HFF-Myc (cell line): Measurements from ENCODE around the gene CISH.
A peak's percentile ranks its signal among the peaks of the same experiment; 100 is the strongest.

Source experiments
- DNase-seq: peaks from one replicate; pipeline ENCODE4 v3.0.0-alpha.2; 2011; ENCODE audit warnings: low read depth; ENCODE audit errors: extremely low read depth
- H3K4me3 ChIP-seq: replicated peaks from 2 replicates; pipeline ENCODE4 v1.5.1; 2011; ENCODE audit warnings: low read depth, mild to moderate bottlenecking, control low read depth, low read length
- CTCF ChIP-seq: IDR thresholded peaks from 2 replicates; pipeline ENCODE4 v1.5.1; 2012; ENCODE audit warnings: mild to moderate bottlenecking, low read depth, low read length, control low read depth; ENCODE audit errors: missing control alignments

CISH gene

GRCh38 chr3:50623840-50624474 is 12.4 kb upstream of the CISH start:
- TF ChIP-seq CTCF: no peak
- no peak overlapping the region for H3K4me3 ChIP-seq
- DNase-seq: no peak

- no peak overlapping the region for H3K4me3 ChIP-seq
- DNase-seq: no peak
- no peak for TF ChIP-seq CTCF
These were observed 11.3 kb upstream of the CISH start for GRCh38 chr3:50622881-50623280.

- no peak for DNase-seq
- no peak overlapping the region for H3K4me3 ChIP-seq
- no peak for TF ChIP-seq CTCF
These were observed 9.2 kb upstream of the CISH start for GRCh38 chr3:50620820-50621219.

- DNase-seq: no peak
- TF ChIP-seq CTCF: no peak
- H3K4me3 ChIP-seq: no peak overlapping the region
These were observed 8.8 kb upstream of the CISH start for GRCh38 chr3:50620420-50620819.

GRCh38 chr3:50617911-50618481 is 6.4 kb upstream of the CISH start:
- no peak for TF ChIP-seq CTCF
- H3K4me3 ChIP-seq: peak overlapping the region; percentile 85
- no peak for DNase-seq

- no peak for TF ChIP-seq CTCF
- peak within 1 kb of the TSS; percentile 85 for H3K4me3 ChIP-seq
- no peak for DNase-seq
These were observed 5.7 kb upstream of the CISH start, which contains the start of gene MAPKAPK3 for GRCh38 chr3:50617096-50617791. MAPKAPK3 (plus strand) TSS chr3:50617151; CDS start chr3:50617566, 415 bp downstream.

GRCh38 chr3:50616770-50617095 is 5.2 kb upstream of the CISH start:
- TF ChIP-seq CTCF: no peak
- H3K4me3 ChIP-seq: peak overlapping the region; percentile 85
- no peak for DNase-seq
